Measurements from ENCODE around the gene AKR1C4. TPM values are rescaled to one million over a fixed set of nuclear protein-coding genes. Genes with fewer than 3 reads are reported as not detected.

AKR1C4 gene
- total RNA-seq, 1 experiment from 2014 or later: not detected

- POLR2A ChIA-PET (ENCODE audit: unreplicated experiment): no interaction called here
- H3K27me3 ChIP-seq (ENCODE audit: low read length): no peaks in the 10 kb centered on the region
- no peak for DNase-seq
- peak; percentile 69 for ATAC-seq
- H4K20me1 ChIP-seq (ENCODE audit: low read length): no peaks in the 10 kb centered on the region
- H3K9ac ChIP-seq (ENCODE audit: low read length): no peak overlapping the region
- H3F3A ChIP-seq (ENCODE audit: low read length, unreplicated experiment): no peaks in the 10 kb centered on the region
- no peaks in the 10 kb centered on the region for H3K9me2 ChIP-seq (replicated peaks; ENCODE audit: low read length)
- intact Hi-C loops (cut with micrococcal nuclease): no loop called here
- no TSS peak for BruUV-seq (replicated peaks)
- H3K79me2 ChIP-seq (ENCODE audit: low read length): no peaks in the 10 kb centered on the region
- no peak overlapping the region for H3K4me3 ChIP-seq (ENCODE audit: low read length)
- no peaks in the 10 kb centered on the region for H3K36me3 ChIP-seq (ENCODE audit: low read depth, low read length)
- H3K27ac ChIP-seq (ENCODE audit: low read length): no peak overlapping the region
- no peak overlapping the region for H2AFZ ChIP-seq (ENCODE audit: low read length)
- CTCF ChIA-PET: no interaction called here
- H3K4me2 ChIP-seq (ENCODE audit: low read length): no peak overlapping the region
- peaks cover 7% of the 10 kb centered on the region; the same call in 1 of the 2 replicates for H3K4me1 ChIP-seq (ENCODE audit: insufficient read depth, low read length)
- TF ChIP-seq EZH2 (IDR thresholded peaks at IDR 0.05; ENCODE audit: low read length, unreplicated experiment) (no peak), EZH2phosphoT487 (IDR thresholded peaks at IDR 0.05; ENCODE audit: borderline replicate concordance, low read length) (no peak)
- TF ChIP-seq, protein P1, sequence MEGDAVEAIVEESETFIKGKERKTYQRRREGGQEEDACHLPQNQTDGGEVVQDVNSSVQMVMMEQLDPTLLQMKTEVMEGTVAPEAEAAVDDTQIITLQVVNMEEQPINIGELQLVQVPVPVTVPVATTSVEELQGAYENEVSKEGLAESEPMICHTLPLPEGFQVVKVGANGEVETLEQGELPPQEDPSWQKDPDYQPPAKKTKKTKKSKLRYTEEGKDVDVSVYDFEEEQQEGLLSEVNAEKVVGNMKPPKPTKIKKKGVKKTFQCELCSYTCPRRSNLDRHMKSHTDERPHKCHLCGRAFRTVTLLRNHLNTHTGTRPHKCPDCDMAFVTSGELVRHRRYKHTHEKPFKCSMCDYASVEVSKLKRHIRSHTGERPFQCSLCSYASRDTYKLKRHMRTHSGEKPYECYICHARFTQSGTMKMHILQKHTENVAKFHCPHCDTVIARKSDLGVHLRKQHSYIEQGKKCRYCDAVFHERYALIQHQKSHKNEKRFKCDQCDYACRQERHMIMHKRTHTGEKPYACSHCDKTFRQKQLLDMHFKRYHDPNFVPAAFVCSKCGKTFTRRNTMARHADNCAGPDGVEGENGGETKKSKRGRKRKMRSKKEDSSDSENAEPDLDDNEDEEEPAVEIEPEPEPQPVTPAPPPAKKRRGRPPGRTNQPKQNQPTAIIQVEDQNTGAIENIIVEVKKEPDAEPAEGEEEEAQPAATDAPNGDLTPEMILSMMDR (conservative IDR thresholded peaks at IDR 0.05; ENCODE audit: low read depth, low read length): no peak
- no peaks in the 10 kb centered on the region for H3K9me3 ChIP-seq (ENCODE audit: low read length)
Observed at GRCh38 chr10:5268234-5268633, 71.6 kb downstream of the AKR1C4 start.

Other genes starting within 250 kb of the AKR1C4 start
- 1.8 and 3.2 TPM in 2 replicates for gene AKR1C1, start 233.4 kb upstream of the AKR1C4 start, total RNA-seq (2014; rRNA removed)
- 0.66 TPM in 1 of 2 replicates, not detected in the other for gene AKR1C2, start 193.0 kb upstream of the AKR1C4 start, total RNA-seq (2014; rRNA removed)
- 15.8 and 24.0 TPM in 2 replicates for gene AKR1C3, start 102.4 kb upstream of the AKR1C4 start, total RNA-seq (2014; rRNA removed)
- not detected in 2 replicates for gene AKR1C8, start 11.7 kb upstream of the AKR1C4 start, total RNA-seq (2014; rRNA removed)
- not detected in 2 replicates for gene UCN3, start 168.1 kb downstream of the AKR1C4 start, total RNA-seq (2014; rRNA removed)
- not detected in 2 replicates for gene TUBAL3, start 208.0 kb downstream of the AKR1C4 start, total RNA-seq (2014; rRNA removed)
- 86.9 and 88.2 TPM in 2 replicates for gene NET1, start 215.7 kb downstream of the AKR1C4 start, total RNA-seq (2014; rRNA removed)